Neural progenitor cell (in vitro differentiated cells): ENCODE results near the gene GAL3ST3.

Experiments used
- EZH2 ChIP-seq: fragments of 200-600 bp; sonication (generic); IDR thresholded peaks from 2 replicates; pipeline ENCODE4 v1.6.1; 2017; ENCODE audit warnings: antibody characterized with exemption, mild to moderate bottlenecking, moderate library complexity
- EZH2phosphoT487 ChIP-seq: fragments of 200-600 bp; sonication (generic); IDR thresholded peaks from 2 replicates; pipeline ENCODE4 v1.6.1; 2017; ENCODE audit warnings: antibody characterized with exemption
- TF ChIP-seq, protein P1 (sequence below): fragments of 200-600 bp; sonication (generic); IDR thresholded peaks from 2 replicates; pipeline ENCODE4 v1.5.1; 2017; ENCODE audit warnings: antibody characterized with exemption, mild to moderate bottlenecking

DNA sequence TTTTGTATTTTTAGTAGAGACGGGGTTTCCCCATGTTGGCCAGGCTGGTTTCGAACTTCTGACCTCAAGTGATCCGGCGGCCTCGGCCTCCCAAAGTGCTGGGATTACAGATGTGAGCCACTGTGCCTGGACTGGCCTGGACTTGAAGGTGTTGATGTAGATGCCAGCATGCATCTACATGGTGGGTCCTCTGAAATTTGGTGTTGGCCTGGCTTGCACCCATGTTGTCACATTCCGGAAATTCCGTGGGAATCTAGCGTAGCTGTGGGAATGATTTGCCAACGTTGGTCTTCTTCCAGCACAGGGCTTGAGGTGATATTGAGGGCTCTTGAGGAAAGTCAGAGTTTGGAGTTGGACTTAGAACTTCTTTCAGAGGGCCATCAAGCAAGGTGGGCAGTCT lies 27.6 kb upstream of the GAL3ST3 start:
- TF ChIP-seq, protein P1, sequence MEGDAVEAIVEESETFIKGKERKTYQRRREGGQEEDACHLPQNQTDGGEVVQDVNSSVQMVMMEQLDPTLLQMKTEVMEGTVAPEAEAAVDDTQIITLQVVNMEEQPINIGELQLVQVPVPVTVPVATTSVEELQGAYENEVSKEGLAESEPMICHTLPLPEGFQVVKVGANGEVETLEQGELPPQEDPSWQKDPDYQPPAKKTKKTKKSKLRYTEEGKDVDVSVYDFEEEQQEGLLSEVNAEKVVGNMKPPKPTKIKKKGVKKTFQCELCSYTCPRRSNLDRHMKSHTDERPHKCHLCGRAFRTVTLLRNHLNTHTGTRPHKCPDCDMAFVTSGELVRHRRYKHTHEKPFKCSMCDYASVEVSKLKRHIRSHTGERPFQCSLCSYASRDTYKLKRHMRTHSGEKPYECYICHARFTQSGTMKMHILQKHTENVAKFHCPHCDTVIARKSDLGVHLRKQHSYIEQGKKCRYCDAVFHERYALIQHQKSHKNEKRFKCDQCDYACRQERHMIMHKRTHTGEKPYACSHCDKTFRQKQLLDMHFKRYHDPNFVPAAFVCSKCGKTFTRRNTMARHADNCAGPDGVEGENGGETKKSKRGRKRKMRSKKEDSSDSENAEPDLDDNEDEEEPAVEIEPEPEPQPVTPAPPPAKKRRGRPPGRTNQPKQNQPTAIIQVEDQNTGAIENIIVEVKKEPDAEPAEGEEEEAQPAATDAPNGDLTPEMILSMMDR = no peak
- TF ChIP-seq EZH2 (no peak), EZH2phosphoT487 (no peak)
